Putamen (tissue), 1 donor: Measurements from ENCODE around the gene RUNX1.

Source experiments
- DNase-seq: peaks from one replicate; pipeline ENCODE4 v3.0.0-alpha.2; 2016; ENCODE audit warnings: low spot score

The RUNX1 gene

DNA sequence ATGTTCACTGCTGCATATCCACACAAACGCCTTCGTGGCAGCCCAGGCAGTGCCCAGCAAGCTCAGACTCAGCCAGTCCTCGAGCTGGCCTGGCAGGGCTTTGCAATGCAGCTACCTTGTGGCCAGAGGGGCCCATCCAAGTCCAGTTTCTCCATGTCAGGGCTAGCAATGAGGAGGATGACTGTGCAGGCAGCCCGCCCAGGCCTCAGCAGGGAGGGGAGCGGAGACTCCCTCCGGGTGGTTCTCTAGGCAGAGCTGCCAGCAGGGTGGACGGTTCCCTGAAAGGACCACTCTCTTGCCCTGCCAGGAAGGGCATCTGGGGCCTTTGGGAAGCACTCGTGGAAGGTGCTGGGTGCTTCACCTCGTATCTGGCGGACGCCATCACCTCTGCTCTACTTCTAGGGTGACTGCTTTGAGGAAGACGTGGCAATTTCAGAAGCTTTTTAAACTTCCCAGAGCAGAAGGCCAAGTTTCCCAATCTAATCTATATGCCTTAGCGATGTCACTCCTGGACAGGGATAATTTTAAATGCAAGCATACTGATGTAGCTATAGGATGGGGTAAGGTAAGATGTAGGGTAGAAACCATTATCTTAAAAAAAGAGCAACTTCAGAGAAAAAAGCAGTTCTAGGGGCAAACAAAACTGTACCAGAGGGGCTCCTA, 56.2 kb downstream of the RUNX1 start:
- DNase-seq = no peak

DNA sequence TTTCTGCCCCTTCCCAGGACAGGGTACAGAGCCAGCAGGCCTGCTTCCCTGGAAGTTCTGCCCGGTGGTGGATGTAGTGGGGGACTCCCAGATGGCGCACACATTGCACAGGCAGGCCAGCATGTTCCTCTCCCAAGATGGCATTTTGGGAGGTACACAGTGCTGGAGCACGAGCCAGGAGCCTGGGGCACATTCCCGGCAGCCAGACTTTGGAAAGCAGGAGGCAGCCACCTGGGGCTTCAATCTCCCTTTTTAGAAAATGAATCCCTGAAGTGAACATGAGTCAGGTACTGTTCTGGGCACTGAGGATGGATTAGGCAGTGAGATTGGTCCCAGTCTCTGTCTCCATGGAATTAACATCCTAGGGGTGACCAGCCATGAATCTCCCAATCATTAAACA, 56.9 kb downstream of the RUNX1 start:
- DNase-seq = no peak

DNA sequence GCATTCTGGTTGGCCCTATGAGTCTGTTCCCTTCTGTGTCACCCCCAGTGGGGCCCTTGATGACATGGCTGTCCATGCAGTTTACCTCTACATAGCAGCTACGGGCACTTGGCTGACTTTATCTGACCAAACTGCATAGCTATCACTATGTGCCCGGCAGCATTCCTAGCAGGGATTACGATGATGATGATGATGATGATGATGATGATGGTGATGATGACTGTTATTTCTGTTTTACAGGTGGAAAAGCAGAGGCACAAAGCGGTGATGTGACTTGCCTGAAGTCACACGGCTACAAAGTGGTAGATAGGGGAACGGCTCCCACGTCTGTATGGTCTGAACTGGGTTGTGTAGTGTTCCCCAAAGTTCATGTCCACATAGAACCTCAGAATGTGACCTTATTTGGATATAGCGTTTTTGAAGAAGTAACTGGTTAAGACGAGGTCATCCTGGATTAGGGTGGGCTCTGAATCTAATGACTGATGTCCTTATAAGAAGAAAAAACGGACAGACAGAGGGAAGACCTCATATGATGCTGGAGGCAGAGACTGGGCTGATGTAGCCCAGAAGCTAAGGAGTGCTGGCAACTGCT, 57.6 kb downstream of the RUNX1 start:
- no peak for DNase-seq

DNA sequence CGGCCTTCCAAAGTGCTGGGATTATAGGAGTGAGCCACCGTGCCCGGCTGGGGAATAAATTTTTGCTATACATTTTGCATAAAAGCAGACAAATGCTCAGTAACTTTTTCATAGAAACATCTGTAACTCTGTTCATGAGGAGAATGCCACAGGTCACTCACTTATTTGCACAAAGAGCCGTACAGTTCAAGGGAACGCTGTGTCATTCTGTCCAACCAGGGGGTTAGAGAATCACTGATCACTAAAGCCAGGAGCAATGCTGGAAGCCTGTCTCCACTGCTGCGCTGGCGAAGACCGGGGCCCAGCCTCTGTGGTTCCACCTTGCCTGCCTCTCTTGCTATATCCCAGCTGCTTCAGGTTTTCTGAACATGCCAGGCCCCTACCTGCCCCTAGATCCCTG, 58.3 kb downstream of the RUNX1 start:
- no peak for DNase-seq

DNA sequence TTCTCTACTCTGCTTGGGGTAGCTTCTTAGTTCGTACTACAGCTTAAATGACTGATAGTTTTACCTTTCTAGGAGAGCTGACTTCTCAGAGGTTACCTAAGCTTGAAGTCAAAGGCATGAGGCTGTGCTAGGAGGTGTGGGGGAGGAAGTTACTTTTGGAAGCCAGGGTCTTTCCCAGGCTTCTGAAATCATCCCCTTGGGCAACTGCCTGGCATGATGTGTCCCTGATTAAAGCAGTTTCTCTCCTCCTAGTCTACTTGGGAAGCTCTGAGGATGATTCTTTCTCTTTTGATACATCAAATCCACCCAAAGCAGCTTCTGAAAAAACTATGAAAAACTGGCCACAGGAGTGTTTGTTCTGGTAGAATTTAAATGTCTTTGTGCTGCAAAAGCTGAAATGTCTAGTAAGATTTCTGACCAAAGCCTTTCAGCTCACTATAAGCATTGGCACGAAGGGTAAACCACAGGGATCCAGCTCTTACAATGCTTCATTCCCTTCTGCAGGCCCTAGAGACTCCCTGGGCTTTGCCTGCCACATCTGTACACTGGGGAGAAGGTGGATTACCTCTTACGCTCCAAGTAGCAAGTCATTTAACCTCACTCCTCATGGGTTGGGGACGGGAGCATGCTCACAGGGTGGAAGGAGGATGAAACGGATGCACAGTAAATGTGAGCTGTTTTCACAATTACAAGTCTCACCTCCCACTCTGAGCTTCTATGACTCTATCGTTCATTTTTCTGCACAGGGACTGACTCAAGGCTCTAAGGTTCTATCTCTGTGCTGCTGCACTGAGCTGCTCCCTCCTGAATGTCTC, 59.6 kb downstream of the RUNX1 start:
- no peak for DNase-seq

DNA sequence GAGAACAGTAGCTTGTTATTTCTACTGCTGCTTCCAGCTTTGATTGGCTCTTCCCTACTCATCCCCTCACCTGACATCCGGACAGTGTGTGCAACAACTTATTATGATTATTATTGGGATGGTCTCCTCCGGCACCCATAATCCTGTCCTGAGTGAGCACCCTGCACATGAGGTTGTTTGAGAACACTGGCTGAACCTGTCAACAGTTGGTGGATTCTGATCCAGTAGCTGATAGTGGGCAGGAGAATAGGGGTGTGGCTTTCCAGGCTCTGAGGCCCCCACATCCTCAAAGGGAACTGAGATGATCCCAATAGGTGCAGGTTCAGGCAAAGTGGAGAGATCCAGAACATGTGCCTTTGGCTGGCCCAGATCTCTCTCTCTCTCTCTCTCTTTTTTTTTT, 60.5 kb downstream of the RUNX1 start:
- no peak for DNase-seq

DNA sequence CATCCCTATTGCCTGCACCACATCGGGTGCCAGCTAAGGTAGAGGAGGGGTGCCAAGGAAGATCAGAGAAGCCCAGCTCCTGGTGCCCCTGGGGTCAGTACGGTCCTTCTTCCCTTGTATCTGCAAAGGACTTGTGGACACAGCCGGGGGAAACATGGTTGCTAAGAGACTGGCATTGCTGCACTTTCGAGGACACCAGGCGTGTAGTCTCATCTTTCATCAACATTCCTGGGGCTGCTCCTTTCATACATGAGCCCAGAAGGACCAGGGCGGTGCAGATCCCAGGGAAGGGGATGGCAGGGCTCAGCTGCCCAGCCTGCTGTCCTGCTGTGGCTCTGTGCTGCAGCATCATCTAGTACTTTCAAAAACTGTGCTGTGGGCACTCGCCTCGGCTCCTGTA, 61.0 kb downstream of the RUNX1 start:
- no peak for DNase-seq

DNA sequence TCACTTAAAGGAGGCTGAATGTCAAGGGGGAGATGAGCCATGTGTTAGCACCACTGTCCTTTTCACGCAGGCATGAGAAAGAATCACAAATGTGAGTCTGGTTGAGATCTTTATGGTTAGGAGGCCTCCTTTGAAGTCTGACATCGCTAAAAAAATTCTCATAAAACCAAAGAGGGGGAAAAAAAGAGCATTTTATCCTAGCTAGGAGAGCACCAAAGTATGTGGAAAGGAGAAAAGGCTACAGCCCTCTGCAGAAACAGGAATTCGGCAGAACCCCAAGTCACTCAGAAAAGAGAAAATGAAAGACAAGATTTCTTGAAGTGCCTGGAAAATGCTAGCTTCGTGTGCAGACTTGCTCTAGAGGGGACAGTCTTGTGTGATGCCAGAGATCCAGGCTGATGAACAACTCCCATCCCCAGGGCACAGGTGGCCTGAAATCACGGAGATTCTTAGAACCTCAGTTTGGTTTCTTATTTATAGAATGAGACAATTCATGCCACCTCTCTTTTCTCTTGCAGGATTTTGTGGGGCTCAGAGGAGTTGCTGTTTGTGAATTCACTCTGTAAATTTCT, 61.5 kb downstream of the RUNX1 start:
- no peak for DNase-seq

DNA sequence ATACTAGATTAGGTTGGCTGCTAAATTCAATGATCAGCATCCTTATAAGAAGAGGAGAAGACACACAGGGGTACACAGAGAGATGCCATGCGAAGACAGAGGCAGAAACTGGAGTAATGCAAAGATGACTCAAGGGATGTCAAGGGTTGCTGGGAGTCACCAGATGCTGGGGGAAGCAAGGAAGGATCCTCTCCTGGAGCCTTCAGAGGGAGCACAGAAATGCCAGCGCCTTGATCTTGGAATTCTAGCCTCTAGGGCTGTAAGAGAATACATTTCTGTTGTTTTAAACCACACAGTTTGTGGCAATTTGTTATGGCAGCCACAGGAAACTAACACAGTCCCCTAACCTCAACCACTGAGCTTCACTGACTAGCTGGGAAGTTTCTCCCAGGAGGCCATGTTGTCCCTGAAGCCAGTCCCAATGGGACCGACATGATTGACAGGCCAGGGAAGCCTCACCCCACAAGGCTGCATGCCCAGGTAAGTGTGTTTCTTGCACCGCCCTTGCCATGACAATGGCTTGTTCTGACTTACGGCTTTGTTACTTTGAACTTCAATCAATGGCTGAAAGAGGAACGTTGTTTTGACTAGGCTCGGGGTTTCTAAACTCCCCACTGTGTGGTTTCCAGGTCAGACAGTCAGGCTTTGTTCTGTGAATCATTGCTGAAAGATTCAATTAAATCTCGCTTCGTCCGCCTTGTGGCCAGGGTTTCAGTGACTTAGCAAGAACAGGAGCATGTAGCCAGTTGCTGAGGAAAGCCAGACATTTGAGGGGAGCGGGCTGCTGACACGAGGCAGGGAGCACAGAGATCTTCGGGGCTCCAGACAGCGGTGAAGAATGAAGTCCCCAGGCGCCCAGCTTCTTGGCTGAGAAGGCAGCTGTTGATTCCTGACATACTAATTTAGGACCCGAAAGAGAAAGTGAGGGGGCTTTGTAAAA, 62.3 kb downstream of the RUNX1 start:
- no peak for DNase-seq

DNA sequence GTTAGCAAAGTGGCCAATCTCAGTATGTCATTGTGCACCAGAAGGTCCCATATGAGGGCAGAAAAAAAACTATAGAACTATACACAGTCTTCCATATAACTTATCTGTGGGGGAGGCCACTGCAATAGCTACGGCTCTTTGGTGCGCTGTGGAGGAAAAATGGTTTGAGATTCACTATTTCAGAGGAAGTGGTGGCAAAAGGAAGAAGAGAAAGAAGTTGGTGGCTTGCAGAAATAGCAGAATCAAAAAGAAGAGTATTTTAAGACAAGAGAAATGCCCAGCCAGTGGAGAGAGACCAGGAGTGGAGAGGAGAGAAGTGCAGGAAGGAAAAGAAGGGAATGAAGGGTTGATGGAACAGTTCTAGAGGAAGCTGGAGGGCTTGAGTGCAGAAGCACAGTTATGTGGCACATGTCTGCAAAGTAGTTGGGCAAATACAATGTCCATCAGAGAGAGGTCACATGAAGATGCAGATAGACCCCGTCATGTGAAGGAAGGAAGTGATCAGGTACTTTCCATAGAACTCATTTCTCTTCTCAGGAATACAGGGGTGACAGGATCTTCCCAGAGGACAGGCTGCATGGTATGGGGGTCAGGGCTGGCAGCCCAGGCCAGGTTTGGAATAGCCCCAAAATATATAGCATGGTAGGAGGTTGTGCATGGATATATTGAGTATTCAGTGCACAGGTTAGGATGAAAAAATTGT, 64.6 kb downstream of the RUNX1 start:
- DNase-seq = no peak

DNA sequence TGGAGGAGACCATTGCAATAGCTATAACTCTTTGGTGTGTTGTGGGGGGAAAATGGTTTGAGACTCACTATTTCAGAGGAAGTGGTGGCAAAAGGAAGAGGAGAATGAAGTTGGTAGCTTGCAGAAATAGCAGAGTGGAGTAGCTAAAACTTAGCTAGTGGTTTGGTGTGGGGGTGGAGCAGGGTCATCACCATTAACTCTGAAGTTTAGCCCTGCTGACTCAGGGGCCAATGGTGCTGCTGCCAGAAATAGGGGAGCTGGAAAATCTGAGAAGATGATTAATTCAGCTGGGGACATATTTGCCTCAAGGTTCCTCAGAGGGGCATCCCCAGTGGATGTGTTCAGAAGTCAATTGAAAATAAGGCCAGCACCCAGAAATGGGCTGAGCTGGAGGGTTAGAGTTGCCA, 65.4 kb downstream of the RUNX1 start:
- DNase-seq = no peak

DNA sequence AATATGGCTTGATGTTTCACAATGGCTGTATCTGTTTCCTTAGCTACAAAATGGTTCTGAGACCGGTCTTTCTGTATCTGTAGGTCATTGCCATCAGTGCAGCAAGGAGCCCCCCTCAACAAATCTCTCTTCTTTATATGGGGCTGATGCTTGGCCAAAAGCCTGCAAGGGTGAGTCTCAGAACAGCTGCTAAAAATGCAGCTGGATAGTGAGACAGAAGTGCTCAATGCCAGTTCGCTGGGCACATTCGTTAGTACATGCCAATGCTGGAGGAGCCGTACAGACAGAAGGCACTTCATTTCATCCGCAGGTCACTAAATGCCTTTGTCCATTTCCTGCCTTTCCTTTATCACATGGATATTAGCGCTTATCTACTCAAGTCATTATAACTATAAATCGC, 67.3 kb downstream of the RUNX1 start:
- no peak for DNase-seq

DNA sequence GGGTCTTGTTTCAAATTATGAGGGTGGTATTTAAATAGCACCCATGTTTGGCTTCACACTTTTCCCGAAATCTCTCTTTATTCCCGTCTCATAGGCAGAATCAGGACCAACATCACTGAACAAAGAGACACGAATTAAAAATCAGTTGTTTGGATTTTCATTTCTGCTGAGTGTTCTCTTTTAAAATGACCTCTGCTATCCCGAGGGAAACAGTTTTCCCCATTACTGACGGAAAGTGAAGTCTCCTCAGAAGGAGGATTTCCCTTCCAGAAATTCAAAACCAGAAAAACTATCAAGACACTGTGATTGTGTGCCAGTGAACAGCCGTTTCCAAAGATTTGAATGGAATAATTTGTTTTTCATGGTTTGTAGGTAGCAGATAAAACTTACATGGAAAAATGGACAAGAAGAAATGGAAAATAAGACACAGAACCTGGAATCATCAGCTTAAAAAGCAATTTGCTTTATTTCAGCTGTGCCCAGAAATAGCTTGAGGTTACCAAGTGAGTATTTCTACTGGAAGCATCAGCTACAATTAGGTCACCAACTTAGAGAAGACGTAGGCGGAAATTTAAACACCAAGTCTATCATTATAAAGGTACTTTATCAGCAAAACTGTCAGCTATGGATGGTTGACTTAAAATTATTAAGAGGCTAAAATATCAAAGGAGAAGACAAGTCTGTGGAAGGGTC, 68.5 kb downstream of the RUNX1 start:
- DNase-seq = peak; percentile 20

DNA sequence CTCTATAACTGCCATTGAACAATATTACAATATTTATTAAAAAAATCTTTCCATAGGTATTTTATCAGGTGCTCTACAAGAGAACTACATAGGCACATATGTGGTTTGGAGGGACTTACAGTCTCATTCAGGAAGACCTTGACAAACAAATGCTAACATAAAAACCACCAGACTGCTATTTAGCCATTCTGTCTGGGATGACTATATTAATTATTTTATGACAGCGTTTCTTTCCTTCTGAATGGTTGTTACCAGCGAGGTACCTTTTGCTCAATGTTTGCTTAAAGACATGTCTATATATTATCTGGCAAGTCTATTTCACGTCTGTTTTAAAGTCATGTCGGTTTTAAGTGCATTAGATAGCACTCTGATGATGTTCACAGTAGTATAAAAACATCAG, 69.7 kb downstream of the RUNX1 start:
- no peak for DNase-seq

DNA sequence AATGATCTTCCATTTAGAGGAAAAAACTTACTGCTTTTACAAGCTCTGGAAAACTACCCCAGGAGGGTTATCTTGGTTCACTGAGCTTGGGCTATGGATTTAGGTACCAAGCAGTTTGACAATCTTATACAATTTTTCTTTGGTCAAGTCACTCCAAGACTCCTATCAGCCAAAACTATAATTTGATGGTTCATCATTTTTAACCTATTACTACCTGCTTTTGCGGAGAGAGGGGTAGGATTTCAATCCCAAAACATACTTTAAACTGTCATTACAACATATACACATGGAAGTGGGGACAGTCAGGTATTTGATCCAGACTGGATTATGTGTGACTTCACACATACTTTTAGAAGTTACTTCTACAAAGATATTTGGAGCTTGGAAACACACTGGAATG, 71.8 kb downstream of the RUNX1 start:
- no peak for DNase-seq

DNA sequence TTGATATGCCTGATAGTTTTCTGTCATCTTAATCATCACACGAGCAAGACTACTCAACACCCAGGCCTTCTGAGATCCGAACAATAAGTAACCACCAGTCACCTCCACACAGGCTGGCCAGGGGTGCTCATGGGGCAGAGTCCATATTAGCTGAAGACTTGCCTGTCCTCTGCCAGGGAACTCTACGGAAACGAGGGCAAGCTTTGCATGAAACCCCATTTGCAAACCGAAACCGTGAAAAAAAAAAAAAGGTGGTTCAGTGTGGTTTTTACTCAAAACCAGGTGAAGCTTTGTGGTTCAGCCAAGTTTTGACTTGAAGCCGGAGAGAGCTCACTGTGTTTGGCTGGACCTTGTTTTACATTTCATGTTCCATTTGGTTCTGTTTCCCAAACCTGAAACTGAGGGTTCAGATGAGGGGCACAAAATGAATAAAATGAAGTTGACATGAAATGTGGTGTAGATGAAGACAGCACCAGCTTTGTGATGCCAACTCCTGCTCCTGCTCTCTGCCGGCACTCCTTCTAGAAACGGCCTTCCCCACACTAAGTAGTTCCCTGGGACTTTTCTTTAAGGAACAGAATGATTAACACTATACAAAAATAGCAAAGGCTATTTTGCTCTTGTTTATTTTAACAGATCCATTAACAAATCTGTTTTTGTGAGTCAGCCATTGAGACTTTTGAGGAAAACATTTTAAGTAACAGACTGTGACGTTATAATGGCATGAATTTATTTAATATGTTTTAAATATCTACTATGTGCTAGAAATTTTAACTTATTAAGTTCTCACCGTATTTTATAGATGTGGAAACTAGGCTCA, 74.7 kb downstream of the RUNX1 start:
- DNase-seq = no peak

DNA sequence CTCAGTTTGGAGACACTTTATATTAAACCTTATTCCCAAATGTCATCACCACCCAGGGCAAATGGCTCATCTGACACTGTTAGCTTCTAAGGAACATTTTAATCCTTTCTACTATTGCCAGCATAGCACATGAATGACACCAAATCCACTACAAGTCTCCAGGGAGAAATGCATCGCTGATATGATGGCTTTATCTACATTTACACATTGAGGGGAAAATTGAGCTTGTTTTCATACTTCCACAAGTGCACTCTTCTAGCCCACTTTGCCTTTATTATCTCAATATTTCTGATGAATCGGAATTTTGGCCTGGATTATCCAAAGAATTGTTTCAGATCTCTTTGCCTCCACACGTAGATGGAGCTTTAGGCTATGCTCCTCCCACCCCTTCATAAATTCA, 75.4 kb downstream of the RUNX1 start:
- no peak for DNase-seq

DNA sequence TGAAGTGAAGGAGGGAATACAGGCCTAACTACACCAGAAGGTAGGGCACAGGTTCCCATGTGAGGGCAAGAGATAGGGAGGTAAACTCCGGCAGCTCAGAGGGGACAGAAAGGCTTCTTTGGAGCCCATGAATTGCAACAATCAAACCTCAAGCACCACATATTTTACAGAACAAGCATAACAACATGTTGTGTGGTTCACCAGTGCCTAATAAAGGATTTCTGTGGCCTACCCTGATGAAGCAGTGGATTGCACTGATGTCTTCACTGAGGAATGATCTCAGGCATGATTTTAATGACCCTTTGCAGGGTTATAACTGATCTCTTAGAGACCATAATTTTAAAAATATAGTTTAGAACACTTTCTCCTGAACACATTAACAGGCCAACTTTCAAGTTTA, 77.4 kb downstream of the RUNX1 start:
- DNase-seq = no peak

DNA sequence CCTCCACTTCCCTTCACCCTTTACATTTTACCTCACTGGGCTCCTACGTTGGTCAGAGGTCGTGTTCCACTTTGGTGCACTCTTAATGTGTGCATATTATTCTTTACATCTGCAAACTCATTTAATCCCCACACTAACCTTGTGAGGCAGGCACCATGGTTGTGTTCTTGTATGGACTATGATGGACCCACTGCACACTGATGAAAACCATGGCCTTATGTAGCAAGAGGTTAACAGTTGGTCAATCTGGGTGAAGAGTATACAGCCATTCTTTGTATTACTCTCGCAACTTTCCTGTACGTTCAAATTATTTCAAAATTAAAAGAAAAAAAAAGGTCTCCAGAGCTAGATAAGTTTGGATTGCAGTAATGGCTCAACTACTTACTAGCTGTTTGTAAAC, 78.5 kb downstream of the RUNX1 start:
- no peak for DNase-seq

DNA sequence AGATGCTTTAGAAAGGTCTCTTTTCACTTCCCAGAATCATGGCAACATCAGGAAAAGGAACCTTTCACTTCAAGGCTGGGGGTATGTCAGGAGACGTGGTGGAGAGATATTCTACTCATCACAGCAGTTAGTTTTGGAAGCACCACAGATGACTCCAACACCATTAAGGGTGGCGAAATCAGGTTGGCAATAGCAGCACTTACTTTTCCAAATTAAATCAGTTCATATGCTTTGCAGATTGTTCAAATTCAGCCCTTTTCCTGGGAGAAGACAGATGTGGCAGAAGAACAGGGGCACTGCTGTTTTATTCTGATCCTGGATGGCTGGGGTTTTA, 79.0 kb downstream of the RUNX1 start:
- DNase-seq = no peak
